Pancreas (tissue), 10 donors: ENCODE measurements around the gene ARHGEF16. TPM values are rescaled to one million over a fixed set of nuclear protein-coding genes. Genes with fewer than 3 reads are reported as not detected.
A peak's percentile ranks its signal among the peaks of the same experiment; 100 is the strongest.

Experiments
- ATAC-seq, 4 donors: fragments of 200-7000 bp; cut with Tn5 transposase; one replicate each; pipeline versions ENCODE4 v1.8.0 to v1.9.1; 2020; ENCODE audit warnings: mild to moderate bottlenecking in 4 of 4, moderate library complexity in 4 of 4
- DNase-seq, 6 donors: peaks; one replicate each; pipeline ENCODE4 v3.0.0-alpha.2; 2020
- FAIRE-seq: peaks from 2 replicates; lab custom pipeline; 2012; peaks lifted over from hg19 to GRCh38; lab: Jason Lieb, UNC
- H3K27ac ChIP-seq, 4 donors: fragments of 200-600 bp; sonication (generic); 1 replicate in 3 of 4; 2 replicates in 1 of 4; pipeline versions ENCODE4 v1.5.0 to v1.8.0; 2020
- H3K27me3 ChIP-seq, 4 donors: fragments of 200-600 bp; one replicate each; pipeline ENCODE4 v1.8.0; 2021
- H3K36me3 ChIP-seq, 3 donors: fragments of 200-600 bp; sonication (generic) in 1 of 3; one replicate each; pipeline versions ENCODE4 v1.5.0 to v1.8.0; 2020 to 2021
- H3K4me1 ChIP-seq, 3 donors: fragments of 200-600 bp; one replicate each; pipeline ENCODE4 v1.8.0; 2021
- H3K4me3 ChIP-seq, 4 donors: fragments of 200-600 bp; sonication (generic) in 2 of 4; one replicate each; pipeline versions ENCODE4 v1.5.0 to v1.8.0; 2020 to 2021
- H3K9me3 ChIP-seq, 4 donors: fragments of 200-600 bp; one replicate each; pipeline ENCODE4 v1.8.0; 2021
- CTCF ChIP-seq, 4 donors: fragments of 200-600 bp; sonication (generic) in 3 of 4; IDR thresholded peaks; one replicate each; pipeline versions ENCODE4 v1.5.0 to v1.8.0; 2021; ENCODE audit warnings: antibody characterized with exemption in 4 of 4
- WGBS, 2 donors: extraction: QIAGEN DNeasy Blood & Tissue Kit; methylation state at CpG; one replicate each; pipeline ENCODE4 v1.1.7; 2013; 5-methylcytosine and 5-hydroxymethylcytosine counted together
- intact Hi-C, 3 donors: fragments of 100-400 bp; cut with DNase I; formaldehyde crosslinking; loops; one replicate each; pipeline versions ENCODE4 v1.11.1 to v1.14.2; 2022
- polyA plus RNA-seq, 2 donors: library from polyadenylated mRNA; stranded (reverse); fragments of 200-250 nt; gene quantifications; one replicate each; pipeline ENCODE4 v1.2.3, GENCODE V29; 2013
- total RNA-seq, 6 donors: library from RNA; stranded (reverse); fragmentation: NEBNext Ultra II Directional in 4 of 6; extraction: Animal tissue kit (Norgen Biotek cat#: 25700) in 4 of 6; gene quantifications; one replicate each; pipeline versions ENCODE4 v1.2.1 to v1.2.4, GENCODE V29; 2021 to 2023
- donor health status: healthy with polysubstance abuse.
- donor health status: DM: no; HTN: no; CAD: no; lungs with moderate emphysema.
- donor health status: DM: no; HTN: no; CAD: no.
- donor health status: control.
- donor health status: control.
- donor health status: Bipolar disorder and iron deficiency.
- donor health status: DM: yes; HTN: yes; CAD: no.
- donor health status: DM: no; HTN: no; CAD: no.
- donor health status: DM: no; HTN: no; CAD: no.
- donor health status: DM: yes; HTN: yes; CAD: no.

The ARHGEF16 gene
- total and polyA plus RNA-seq, 8 donors, result 8.2 to 26.4 (median 9.8) TPM

- no peaks in the 10 kb centered on the region for H3K4me1 ChIP-seq
- H3K9me3 ChIP-seq, result no peaks in the 10 kb centered on the region
- no peak for TF ChIP-seq CTCF (IDR thresholded peaks at IDR 0.05)
- intact Hi-C loops, result no loop called here
- no peaks in the 10 kb centered on the region for H3K27me3 ChIP-seq
- FAIRE-seq (no peak), ATAC-seq (peak; percentile 49 to 78 (median 69)), DNase-seq (peak in 5 of 6 donors; percentile 26 to 96 (median 73))
- H3K4me3 ChIP-seq, result no peak overlapping the region
- no peak overlapping the region for H3K27ac ChIP-seq
- 56 to 57% methylated on average over 23 to 26 of the region's 26 CpGs for WGBS, 2 donors
- H3K36me3 ChIP-seq, result no peaks in the 10 kb centered on the region
These were observed 47.6 kb downstream of the ARHGEF16 start for GRCh38 chr1:3501856-3502640.

- Histone ChIP-seq H3K4me3 (no peak overlapping the region), H3K4me1 (no peaks in the 10 kb centered on the region), H3K27me3 (no peaks in the 10 kb centered on the region), H3K9me3 (no peaks in the 10 kb centered on the region), H3K36me3 (no peaks in the 10 kb centered on the region), H3K27ac (no peak overlapping the region)
- FAIRE-seq, result no peak
- intact Hi-C loops, result no loop called here
- DNase-seq, result peak in 1 of 6 donors; percentile 74
- ATAC-seq, result no peak
- WGBS, 2 donors, result 80 to 90% methylated on average over 21 to 22 of the region's 22 CpGs
- no peak for TF ChIP-seq CTCF (IDR thresholded peaks at IDR 0.05)
These were observed 48.4 kb downstream of the ARHGEF16 start for GRCh38 chr1:3502641-3503524.

- intact Hi-C loops, result no loop called here
- DNase-seq, result peak in 1 of 6 donors; percentile 23
- ATAC-seq, result no peak
- FAIRE-seq, result no peak
- H3K4me3 ChIP-seq, result no peak overlapping the region
- no peaks in the 10 kb centered on the region for H3K9me3 ChIP-seq
- H3K4me1 ChIP-seq, result no peaks in the 10 kb centered on the region
- no peaks in the 10 kb centered on the region for H3K36me3 ChIP-seq
- H3K27me3 ChIP-seq, result no peaks in the 10 kb centered on the region
- WGBS, 2 donors, result 81 to 83% methylated on average over 8 of the region's 8 CpGs
- H3K27ac ChIP-seq, result no peak overlapping the region
- TF ChIP-seq CTCF (IDR thresholded peaks at IDR 0.05), result no peak
These were observed 49.0 kb downstream of the ARHGEF16 start for GRCh38 chr1:3503525-3503886.

- H3K27ac ChIP-seq, result no peak overlapping the region
- no peaks in the 10 kb centered on the region for H3K27me3 ChIP-seq
- H3K9me3 ChIP-seq, result no peaks in the 10 kb centered on the region
- 75 to 87% methylated on average over 31 of the region's 31 CpGs for WGBS, 2 donors
- FAIRE-seq, result no peak
- H3K4me3 ChIP-seq, result no peak overlapping the region
- DNase-seq, result peak in 1 of 6 donors; percentile 50
- no peak for TF ChIP-seq CTCF (IDR thresholded peaks at IDR 0.05)
- peak in 3 of 4 donors; percentile 4 to 67 (median 21) for ATAC-seq
- no peaks in the 10 kb centered on the region for H3K36me3 ChIP-seq
- H3K4me1 ChIP-seq, result no peaks in the 10 kb centered on the region
- intact Hi-C loops, result no loop called here
These were observed 49.8 kb downstream of the ARHGEF16 start for GRCh38 chr1:3504151-3504821.
